IPS DF 4.7 (cell line): ENCODE measurements around the gene RSBN1L.

ENCODE experiments used
- DNase-seq: peaks from one replicate; pipeline ENCODE4 v3.0.0-alpha.2; 2013; ENCODE audit warnings: low spot score; ENCODE audit errors: extremely low read depth

RSBN1L gene

GRCh38 chr7:77729574-77730348 lies 33.5 kb downstream of the RSBN1L start:
- no peak for DNase-seq

- DNase-seq, result no peak
Observed at GRCh38 chr7:77731716-77732115, 35.5 kb downstream of the RSBN1L start.

- DNase-seq, result no peak
Observed at GRCh38 chr7:77734659-77735421, 38.6 kb downstream of the RSBN1L start.

- DNase-seq, result no peak
Observed at GRCh38 chr7:77735457-77735856, 39.2 kb downstream of the RSBN1L start.

- DNase-seq, result no peak
Observed at GRCh38 chr7:77736991-77737390, 40.7 kb downstream of the RSBN1L start.

- DNase-seq, result no peak
Observed at GRCh38 chr7:77738382-77738781, 42.1 kb downstream of the RSBN1L start.

- no peak for DNase-seq
Observed at GRCh38 chr7:77738871-77739270, 42.6 kb downstream of the RSBN1L start.

GRCh38 chr7:77740257-77740656 lies 44.0 kb downstream of the RSBN1L start:
- no peak for DNase-seq

- DNase-seq, result no peak
Observed at GRCh38 chr7:77743518-77743917, 47.3 kb downstream of the RSBN1L start.

GRCh38 chr7:77745746-77746145 lies 49.5 kb downstream of the RSBN1L start:
- DNase-seq, result no peak

GRCh38 chr7:77746164-77746823 lies 50.0 kb downstream of the RSBN1L start:
- no peak for DNase-seq

GRCh38 chr7:77746824-77747165 lies 50.5 kb downstream of the RSBN1L start:
- DNase-seq, result no peak

- no peak for DNase-seq
Observed at GRCh38 chr7:77747178-77747577, 50.9 kb downstream of the RSBN1L start.

- no peak for DNase-seq
Observed at GRCh38 chr7:77747718-77748117, 51.5 kb downstream of the RSBN1L start.

- no peak for DNase-seq
Observed at GRCh38 chr7:77752016-77752415, 55.8 kb downstream of the RSBN1L start.

GRCh38 chr7:77753173-77753572 lies 56.9 kb downstream of the RSBN1L start:
- no peak for DNase-seq

GRCh38 chr7:77757589-77757988 lies 61.3 kb downstream of the RSBN1L start:
- DNase-seq, result no peak

GRCh38 chr7:77759294-77759889 lies 63.1 kb downstream of the RSBN1L start:
- DNase-seq, result peak; percentile 19

GRCh38 chr7:77760809-77761453 lies 64.7 kb downstream of the RSBN1L start:
- DNase-seq, result no peak

GRCh38 chr7:77765481-77765880 lies 69.2 kb downstream of the RSBN1L start:
- no peak for DNase-seq
